HuH-7.5 (cell line): ENCODE data around the gene KCNK4.

Experiments
- DNase-seq: peaks from one replicate; pipeline ENCODE4 v3.0.0; 2011; ENCODE audit warnings: low spot score

The KCNK4 gene

DNA sequence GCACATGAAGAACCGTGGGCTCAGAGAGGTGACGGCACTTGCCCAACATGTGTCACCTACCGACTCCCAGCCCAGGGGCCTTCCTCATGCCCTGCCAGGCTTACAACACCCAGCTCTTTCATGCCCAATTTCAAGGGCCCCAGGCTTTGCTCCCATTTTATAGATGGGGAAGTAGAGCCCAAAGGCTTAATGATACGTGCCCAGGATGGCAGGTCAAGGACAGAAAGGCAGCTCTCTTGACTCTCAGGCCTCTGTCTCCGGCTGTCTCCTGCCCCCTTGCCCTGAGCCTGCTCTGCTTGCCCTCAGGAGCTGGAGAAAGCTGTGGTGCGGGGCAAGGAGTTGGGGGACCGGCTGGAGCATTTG lies 57.9 kb downstream of the KCNK4 start:
- no peak for DNase-seq

DNA sequence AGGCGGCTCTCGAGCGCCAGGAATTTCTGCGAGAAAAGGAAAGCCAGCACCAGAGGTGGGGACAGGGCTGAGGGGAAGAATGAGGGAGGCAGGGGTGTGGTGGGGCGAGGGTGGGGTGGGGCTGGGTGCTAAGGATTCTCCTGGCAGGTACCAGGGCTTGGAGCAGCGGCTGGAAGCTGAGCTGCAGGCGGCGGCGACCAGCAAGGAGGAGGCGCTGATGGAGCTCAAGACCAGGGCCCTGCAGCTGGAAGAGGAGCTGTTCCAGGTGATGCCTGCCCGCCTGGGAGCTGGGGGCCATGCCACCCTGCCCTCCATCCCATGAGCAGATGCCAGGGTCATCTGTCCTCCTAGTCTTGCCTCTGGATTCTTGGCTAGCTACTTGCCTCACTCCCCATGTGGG lies 58.3 kb downstream of the KCNK4 start:
- DNase-seq = no peak
